HL-60 (cell line): Measurements from ENCODE around the gene MKLN1.

Experiments
- DNase-seq, 2 experiments: peaks; one replicate each; pipeline ENCODE4 v3.0.0-alpha.2; 2010 to 2020; ENCODE audit warnings: low read depth in 1 of 2, low spot score in 1 of 2
- H3K27ac ChIP-seq: fragments of 250-450 bp; sonication (Bioruptor Pico); replicated peaks from 2 replicates; pipeline ENCODE4 v1.5.1; 2020; ENCODE audit warnings: mild to moderate bottlenecking, moderate library complexity
- H3K27me3 ChIP-seq: fragments of 250-450 bp; sonication (Bioruptor Pico); 2 replicates; pipeline ENCODE4 v1.5.1; 2021; ENCODE audit warnings: mild to moderate bottlenecking, moderate library complexity; ENCODE audit not compliant: insufficient read depth, poor library complexity, severe bottlenecking
- H3K4me3 ChIP-seq: replicated peaks from 2 replicates; pipeline ENCODE4 v1.5.1; 2011; ENCODE audit warnings: mild to moderate bottlenecking, control low read depth, low read length; ENCODE audit not compliant: insufficient read depth
- GABPA ChIP-seq: IDR thresholded peaks from 2 replicates; pipeline ENCODE4 v1.6.1; 2012; ENCODE audit warnings: low read depth
- POLR2AphosphoS5 ChIP-seq: IDR thresholded peaks from 2 replicates; pipeline ENCODE4 v1.6.1; 2012; ENCODE audit warnings: low read depth
- SPI1 ChIP-seq: IDR thresholded peaks from 2 replicates; pipeline ENCODE4 v1.6.1; 2012; ENCODE audit warnings: low read depth, mild to moderate bottlenecking, borderline replicate concordance
- TF ChIP-seq, protein P1 (sequence below): IDR thresholded peaks from one replicate; pipeline ENCODE4 v1.5.1; 2011; ENCODE audit warnings: low read length, control low read depth, inconsistent platforms; ENCODE audit not compliant: insufficient read depth
- TF ChIP-seq, protein P2 (sequence below): IDR thresholded peaks from 2 replicates; pipeline ENCODE4 v1.6.1; 2012; ENCODE audit warnings: low read depth; ENCODE audit not compliant: insufficient replicate concordance

The MKLN1 gene

DNA sequence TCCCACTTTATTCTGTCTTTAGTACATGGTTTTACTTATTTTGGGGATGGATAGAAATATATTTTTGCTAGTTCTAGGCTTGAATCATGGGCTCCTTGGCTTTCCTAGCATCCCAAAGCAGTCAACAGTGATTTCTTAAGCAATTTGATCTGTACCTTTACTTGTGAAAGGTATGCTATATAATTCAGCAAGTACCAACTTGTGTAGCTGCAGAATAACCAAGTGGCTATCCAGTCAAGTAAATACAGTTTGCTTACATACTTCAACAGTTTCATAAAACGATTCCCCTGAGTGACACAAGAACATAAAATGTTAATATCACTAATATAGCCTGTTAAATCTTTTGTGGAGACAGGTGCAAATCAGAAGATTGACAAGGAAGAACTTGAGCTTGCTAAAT lies 161.5 kb downstream of the MKLN1 start:
- Histone ChIP-seq H3K27me3 (no peaks in the 10 kb centered on the region), H3K4me3 (no peak overlapping the region), H3K27ac (no peak overlapping the region)
- DNase-seq = no peak
- TF ChIP-seq, protein P1, sequence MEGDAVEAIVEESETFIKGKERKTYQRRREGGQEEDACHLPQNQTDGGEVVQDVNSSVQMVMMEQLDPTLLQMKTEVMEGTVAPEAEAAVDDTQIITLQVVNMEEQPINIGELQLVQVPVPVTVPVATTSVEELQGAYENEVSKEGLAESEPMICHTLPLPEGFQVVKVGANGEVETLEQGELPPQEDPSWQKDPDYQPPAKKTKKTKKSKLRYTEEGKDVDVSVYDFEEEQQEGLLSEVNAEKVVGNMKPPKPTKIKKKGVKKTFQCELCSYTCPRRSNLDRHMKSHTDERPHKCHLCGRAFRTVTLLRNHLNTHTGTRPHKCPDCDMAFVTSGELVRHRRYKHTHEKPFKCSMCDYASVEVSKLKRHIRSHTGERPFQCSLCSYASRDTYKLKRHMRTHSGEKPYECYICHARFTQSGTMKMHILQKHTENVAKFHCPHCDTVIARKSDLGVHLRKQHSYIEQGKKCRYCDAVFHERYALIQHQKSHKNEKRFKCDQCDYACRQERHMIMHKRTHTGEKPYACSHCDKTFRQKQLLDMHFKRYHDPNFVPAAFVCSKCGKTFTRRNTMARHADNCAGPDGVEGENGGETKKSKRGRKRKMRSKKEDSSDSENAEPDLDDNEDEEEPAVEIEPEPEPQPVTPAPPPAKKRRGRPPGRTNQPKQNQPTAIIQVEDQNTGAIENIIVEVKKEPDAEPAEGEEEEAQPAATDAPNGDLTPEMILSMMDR = no peak
- no peak for TF ChIP-seq SPI1
- no peak for TF ChIP-seq POLR2AphosphoS5
- TF ChIP-seq GABPA = no peak
- TF ChIP-seq, protein P2, sequence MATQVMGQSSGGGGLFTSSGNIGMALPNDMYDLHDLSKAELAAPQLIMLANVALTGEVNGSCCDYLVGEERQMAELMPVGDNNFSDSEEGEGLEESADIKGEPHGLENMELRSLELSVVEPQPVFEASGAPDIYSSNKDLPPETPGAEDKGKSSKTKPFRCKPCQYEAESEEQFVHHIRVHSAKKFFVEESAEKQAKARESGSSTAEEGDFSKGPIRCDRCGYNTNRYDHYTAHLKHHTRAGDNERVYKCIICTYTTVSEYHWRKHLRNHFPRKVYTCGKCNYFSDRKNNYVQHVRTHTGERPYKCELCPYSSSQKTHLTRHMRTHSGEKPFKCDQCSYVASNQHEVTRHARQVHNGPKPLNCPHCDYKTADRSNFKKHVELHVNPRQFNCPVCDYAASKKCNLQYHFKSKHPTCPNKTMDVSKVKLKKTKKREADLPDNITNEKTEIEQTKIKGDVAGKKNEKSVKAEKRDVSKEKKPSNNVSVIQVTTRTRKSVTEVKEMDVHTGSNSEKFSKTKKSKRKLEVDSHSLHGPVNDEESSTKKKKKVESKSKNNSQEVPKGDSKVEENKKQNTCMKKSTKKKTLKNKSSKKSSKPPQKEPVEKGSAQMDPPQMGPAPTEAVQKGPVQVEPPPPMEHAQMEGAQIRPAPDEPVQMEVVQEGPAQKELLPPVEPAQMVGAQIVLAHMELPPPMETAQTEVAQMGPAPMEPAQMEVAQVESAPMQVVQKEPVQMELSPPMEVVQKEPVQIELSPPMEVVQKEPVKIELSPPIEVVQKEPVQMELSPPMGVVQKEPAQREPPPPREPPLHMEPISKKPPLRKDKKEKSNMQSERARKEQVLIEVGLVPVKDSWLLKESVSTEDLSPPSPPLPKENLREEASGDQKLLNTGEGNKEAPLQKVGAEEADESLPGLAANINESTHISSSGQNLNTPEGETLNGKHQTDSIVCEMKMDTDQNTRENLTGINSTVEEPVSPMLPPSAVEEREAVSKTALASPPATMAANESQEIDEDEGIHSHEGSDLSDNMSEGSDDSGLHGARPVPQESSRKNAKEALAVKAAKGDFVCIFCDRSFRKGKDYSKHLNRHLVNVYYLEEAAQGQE = no peak

DNA sequence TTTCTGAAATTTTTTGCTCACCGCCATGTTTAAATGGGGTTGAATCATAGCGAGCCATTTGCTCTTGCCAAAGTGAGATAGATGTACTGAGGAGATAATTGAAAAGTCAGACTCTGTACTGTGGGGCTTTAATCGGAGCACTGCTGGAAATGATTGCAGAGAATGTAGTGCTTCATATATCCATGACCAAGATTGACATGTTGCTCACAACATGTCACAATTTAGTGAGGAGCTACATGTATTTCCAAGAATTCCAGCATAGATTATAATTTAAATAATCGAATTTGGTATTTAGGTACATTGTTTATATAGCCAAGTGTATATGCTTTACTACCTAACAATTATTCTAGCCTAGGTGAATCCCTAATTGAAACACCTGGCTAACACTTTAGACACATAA lies 162.2 kb downstream of the MKLN1 start:
- Histone ChIP-seq H3K27ac (no peak overlapping the region), H3K4me3 (no peak overlapping the region), H3K27me3 (no peaks in the 10 kb centered on the region)
- no peak for DNase-seq
- no peak for TF ChIP-seq SPI1
- TF ChIP-seq, protein P2 = no peak

DNA sequence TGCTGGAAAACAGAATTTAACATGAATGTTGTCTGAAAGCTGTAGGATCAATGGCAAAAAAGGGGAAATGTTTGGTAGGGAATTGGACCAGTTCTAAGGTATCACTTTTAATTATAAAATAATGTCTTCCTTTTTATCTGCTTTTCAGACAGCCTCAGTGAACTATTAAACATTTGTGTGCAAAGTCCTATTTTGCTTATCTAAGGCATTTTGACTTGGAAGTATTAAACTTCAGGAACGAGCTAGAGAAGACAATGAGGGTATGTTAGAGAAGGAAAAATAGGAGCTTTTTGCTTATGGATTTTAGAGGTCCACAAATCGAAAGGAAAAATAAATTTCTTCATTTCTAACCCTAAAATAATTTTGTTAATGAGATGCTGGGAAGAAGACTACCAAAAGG lies 165.4 kb downstream of the MKLN1 start:
- H3K27ac ChIP-seq = no peak overlapping the region
- no peak overlapping the region for H3K4me3 ChIP-seq
- TF ChIP-seq, protein P2 = no peak
- TF ChIP-seq POLR2AphosphoS5 = no peak
- TF ChIP-seq, protein P1 = no peak
- TF ChIP-seq GABPA = no peak
- no peak for TF ChIP-seq SPI1
- no peak for DNase-seq
- H3K27me3 ChIP-seq = no peaks in the 10 kb centered on the region

DNA sequence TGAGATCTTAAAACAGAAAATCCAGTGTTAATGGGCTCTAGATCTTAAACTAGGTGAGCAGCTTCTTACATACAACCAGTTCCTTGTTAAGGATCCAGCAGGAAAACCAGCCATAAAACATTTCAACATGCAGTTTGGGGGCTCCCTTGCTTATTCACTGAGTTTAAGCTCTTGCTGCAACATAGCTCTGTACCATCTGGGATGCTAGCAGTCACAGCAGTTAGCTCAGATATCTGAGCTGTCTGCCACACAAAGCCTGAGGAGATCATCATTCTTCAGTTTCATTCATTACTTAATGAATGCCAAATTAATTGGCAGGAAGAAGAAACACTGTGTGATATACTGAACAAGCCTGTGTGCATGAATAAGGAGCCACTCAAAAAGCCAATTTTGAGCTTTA lies 165.9 kb downstream of the MKLN1 start:
- no peak overlapping the region for H3K27ac ChIP-seq
- TF ChIP-seq SPI1 (no peak), POLR2AphosphoS5 (no peak), GABPA (no peak)
- TF ChIP-seq, protein P2 = no peak
- TF ChIP-seq, protein P1 = no peak
- DNase-seq = no peak

More for the DNA sequence above, 165.9 kb downstream of the MKLN1 start:
- Histone ChIP-seq H3K4me3 (no peak overlapping the region), H3K27me3 (no peaks in the 10 kb centered on the region)
